ENCODE results near the gene SRSF6. TPM values are rescaled to one million over a fixed set of nuclear protein-coding genes. Genes with fewer than 3 reads are reported as not detected.

The SRSF6 gene
- total and polyA plus RNA-seq, 10 of the 15 experiments (the other 5 are each of a cell fraction or from before 2014, with no cell fraction given) = 57.2 to 191 (median 108) TPM

- no peaks in the 10 kb centered on the region for H3K36me3 ChIP-seq (ENCODE audit: control insufficient read depth in 2 of 2, insufficient read depth in 2 of 2, low read length in 1 of 2)
- no peak overlapping the region for H3K27ac ChIP-seq (ENCODE audit: control insufficient read depth, insufficient read depth)
- no peaks in the 10 kb centered on the region for H4K20me1 ChIP-seq (ENCODE audit: control insufficient read depth, insufficient read depth)
- ChIA-PET POLR2A (no interaction called here), RAD21 (ENCODE audit: unreplicated experiment) (no interaction called here), CTCF (no interaction called here), SMC1A (ENCODE audit: uncharacterized antibody, unreplicated experiment) (no interaction called here)
- no peak for ATAC-seq
- no peak for FAIRE-seq
- no peak for TF ChIP-seq MXI1 (IDR thresholded peaks at IDR 0.05; ENCODE audit: low read depth, low read length)
- no peak for TF ChIP-seq KAT2A (conservative IDR thresholded peaks at IDR 0.05; ENCODE audit: control insufficient read depth, low read depth, low read length)
- no peak for TF ChIP-seq HDGF (IDR thresholded peaks at IDR 0.05)
- no peak for TF ChIP-seq POLR2AphosphoS2 (IDR thresholded peaks at IDR 0.05; ENCODE audit: low read depth, low read length)
- no peak for TF ChIP-seq PAX5 (IDR thresholded peaks at IDR 0.05; ENCODE audit: borderline replicate concordance, low read depth, low read length)
- no peak for TF ChIP-seq NFIC (IDR thresholded peaks at IDR 0.05; ENCODE audit: low read depth, low read length)
- TF ChIP-seq ZNF622 (IDR thresholded peaks at IDR 0.05) = no peak
- no peak for TF ChIP-seq NKRF (conservative IDR thresholded peaks at IDR 0.05)
- TF ChIP-seq YBX1 (IDR thresholded peaks at IDR 0.05) = no peak
- TF ChIP-seq GATAD2B (conservative IDR thresholded peaks at IDR 0.05; ENCODE audit: low read depth) = no peak
- no peak for TF ChIP-seq IKZF2 (IDR thresholded peaks at IDR 0.05)
- intact Hi-C loops (cut with micrococcal nuclease; ENCODE audit: unreplicated experiment) = no loop called here
- 0 out of 2 replicates have a peak overlapping the region, but pooled peaks have one; percentile 17 for H3K4me2 ChIP-seq (ENCODE audit: control insufficient read depth, insufficient read depth)
- H3K27me3 ChIP-seq (replicated peaks in 1 of 2; ENCODE audit: control insufficient read depth in 2 of 2, insufficient read depth in 2 of 2, low read length in 1 of 2) = peaks cover 3 to 12% of the 10 kb centered on the region in 2 experiments; a peak in 3 of 4 replicates
- H3K79me2 ChIP-seq (ENCODE audit: control insufficient read depth, insufficient read depth, low read length) = no peaks in the 10 kb centered on the region
- H3K4me3 ChIP-seq = no peak overlapping the region
- WGBS (ENCODE audit: insufficient coverage, insufficient replicate concordance, low lambda C conversion rate, missing lambda C conversion rate) = 70% methylated on average over 11 of the region's 11 CpGs
- no TSS peak for BruUV-seq (replicated peaks)
- no peaks in the 10 kb centered on the region for H3K9me3 ChIP-seq (replicated peaks; ENCODE audit: control insufficient read depth, insufficient read depth, low read length)
- in situ Hi-C loops (cut with MboI) = no loop called here
- peaks cover 3% of the 10 kb centered on the region; the same call in 1 of the 2 replicates for H3K4me1 ChIP-seq (ENCODE audit: control insufficient read depth, insufficient read depth, low read length)
- H3K9ac ChIP-seq (ENCODE audit: control insufficient read depth, insufficient read depth, low read length) = no peak overlapping the region
- no peak overlapping the region for H2AFZ ChIP-seq (ENCODE audit: control insufficient read depth, low read depth, low read length)
- DNase-seq (ENCODE audit: low read depth, low spot score) = no peak
These were observed 50.9 kb downstream of the SRSF6 start for GRCh38 chr20:43508604-43509040.
